K562 (cell line): ENCODE measurements around the gene HOXB13.

ENCODE experiments used
- CBX2 ChIP-seq: fragments of 200-600 bp; sonication (generic); IDR thresholded peaks from one replicate; pipeline ENCODE4 v1.6.1; 2012; ENCODE audit warnings: mild to moderate bottlenecking, low read length, inconsistent platforms; ENCODE audit not compliant: insufficient read depth, poor library complexity, severe bottlenecking
- HIVEP1 ChIP-seq: fragments of 250-450 bp; sonication (Bioruptor Pico); IDR thresholded peaks from 2 replicates; pipeline ENCODE4 v1.4.0; 2020; ENCODE audit warnings: mild to moderate bottlenecking
- JUN ChIP-seq, 2 experiments: sonication (generic) in 1 of 2; formaldehyde crosslinking in 1 of 2; IDR thresholded peaks; 2 replicates each; pipeline versions ENCODE4 v1.6.1 to v1.8.0; 2012 to 2022; ENCODE audit warnings: borderline replicate concordance in 2 of 2, mild to moderate bottlenecking in 2 of 2, improper control_type of control experiment in 1 of 2, low read depth in 1 of 2, low read length in 1 of 2, missing genetic modification reagents in 1 of 2
- RCOR1 ChIP-seq, 2 experiments: IDR thresholded peaks; 2 replicates each; pipeline ENCODE4 v1.6.1; 2012; ENCODE audit warnings: low read depth in 2 of 2, low read length in 2 of 2, borderline replicate concordance in 1 of 2, improper control_type of control experiment in 1 of 2
- SIN3A ChIP-seq, 2 experiments: fragments of 150-350 bp in 1 of 2; IDR thresholded peaks; 2 replicates each; pipeline ENCODE4 v1.6.1; 2011 to 2016; ENCODE audit warnings: borderline replicate concordance in 2 of 2, low read depth in 2 of 2, low read length in 2 of 2, mild to moderate bottlenecking in 2 of 2, moderate library complexity in 2 of 2; ENCODE audit not compliant: control insufficient read depth in 1 of 2
- TRIM24 ChIP-seq, 2 experiments: fragments of 450-650 bp; IDR thresholded peaks; 2 replicates each; pipeline ENCODE4 v1.6.1; 2016
- TRIM28 ChIP-seq: fragments of 450-650 bp; IDR thresholded peaks from 2 replicates; pipeline ENCODE4 v1.6.1; 2017
- ZNF140 ChIP-seq: fragments of 250-450 bp; sonication (Bioruptor Pico); IDR thresholded peaks from 2 replicates; pipeline ENCODE4 v1.8.0; 2021; ENCODE audit warnings: moderate library complexity, mild to moderate bottlenecking, inconsistent platforms

DNA sequence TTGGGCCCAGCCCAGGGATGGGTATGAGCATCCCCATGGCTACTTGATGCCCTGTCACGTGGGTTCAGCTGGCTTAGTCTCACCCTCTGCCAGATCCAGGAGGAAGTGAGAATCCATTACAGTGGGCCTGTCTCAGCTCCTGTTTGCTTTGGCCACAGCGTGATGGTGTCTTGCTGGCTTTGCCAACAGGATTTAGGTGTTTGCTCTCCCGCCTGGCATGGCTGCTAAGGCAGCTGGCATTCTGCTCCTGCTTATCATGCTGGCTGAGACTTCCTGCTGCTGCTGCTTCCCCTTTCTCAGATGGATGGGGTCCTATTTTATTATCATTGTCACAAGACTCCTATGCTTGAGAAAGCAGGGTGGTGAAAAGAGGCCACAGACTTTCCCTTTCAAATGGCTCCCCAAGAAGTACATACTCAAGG is 28.3 kb upstream of the HOXB13 start:
- TF ChIP-seq JUN (IDR thresholded peaks at IDR 0.05; ENCODE audit: borderline replicate concordance, low read depth, low read length) (no peak), JUN (CRISPR knock-in tag; IDR thresholded peaks at IDR 0.05; ENCODE audit: borderline replicate concordance) (no peak), ZNF140 (CRISPR knock-in tag) (no peak), TRIM28 (no peak), RCOR1 (IDR thresholded peaks at IDR 0.05; ENCODE audit: borderline replicate concordance in 1 of 2, low read depth in 2 of 2, low read length in 2 of 2) (no peak), CBX2 (no peak), SIN3A (IDR thresholded peaks at IDR 0.05; ENCODE audit: borderline replicate concordance in 2 of 2, control insufficient read depth in 1 of 2, low read depth in 2 of 2, low read length in 2 of 2) (no peak), HIVEP1 (no peak), TRIM24 (IDR thresholded peaks at IDR 0.05) (no peak)
